HG03135 (cell line): ENCODE results near the gene HINT3.
"Not testable (repeated sequence)": the region's sequence is repeated elsewhere in the genome, so short reads cannot be mapped to it uniquely, and the experiment has no call there.

ENCODE experiments used
- ATAC-seq: cut with Tn5 transposase; IDR thresholded peaks from one replicate; pipeline ENCODE4 v1.9.1; 2021; ENCODE audit warnings: mild to moderate bottlenecking, moderate library complexity; ENCODE audit not compliant: unreplicated experiment

Gene HINT3

GRCh38 chr6:125959041-125959440 lies 2.5 kb downstream of the HINT3 start:
- ATAC-seq = no peak

DNA sequence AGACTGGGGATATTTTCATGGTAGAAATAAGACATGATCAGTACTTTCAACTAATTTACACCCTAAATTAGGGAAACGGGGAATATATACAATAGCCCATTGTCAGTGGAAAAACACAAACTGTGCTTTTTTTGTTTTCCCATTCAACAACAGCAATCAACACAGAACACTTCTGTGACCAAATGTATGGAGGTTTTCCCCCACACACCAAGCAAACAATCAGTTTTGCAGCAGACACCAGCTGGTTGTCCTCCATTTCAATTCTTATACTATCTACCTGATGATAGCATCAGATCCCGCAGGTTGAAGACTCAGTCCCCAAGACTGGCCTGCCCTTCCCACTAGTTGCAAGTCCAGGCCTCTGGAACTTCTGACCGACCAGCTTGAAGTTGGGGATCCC lies 4.5 kb downstream of the HINT3 start:
- ATAC-seq = no peak

GRCh38 chr6:125962900-125963497 lies 6.4 kb downstream of the HINT3 start:
- ATAC-seq = no peak

DNA sequence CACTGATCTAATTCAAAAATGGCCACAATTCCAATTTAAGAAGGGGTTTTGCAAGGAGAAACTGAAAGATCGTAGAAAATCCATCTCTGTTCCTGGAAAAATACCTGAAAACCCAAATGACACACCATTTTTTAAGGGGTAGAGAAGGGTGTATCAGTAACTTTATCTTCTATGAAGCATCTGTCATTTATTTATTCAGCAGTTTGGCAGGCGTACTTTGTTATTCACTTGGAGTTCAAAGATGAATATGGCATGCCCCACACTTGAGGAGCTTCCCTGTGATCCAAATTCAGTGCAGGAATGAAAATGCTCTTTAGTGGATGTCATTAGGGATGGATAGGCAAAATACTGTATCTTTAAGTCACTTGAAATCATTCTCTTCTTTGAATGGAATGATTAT lies 7.2 kb downstream of the HINT3 start:
- ATAC-seq = no peak

GRCh38 chr6:125966569-125966968 lies 10.0 kb downstream of the HINT3 start:
- ATAC-seq = no peak

DNA sequence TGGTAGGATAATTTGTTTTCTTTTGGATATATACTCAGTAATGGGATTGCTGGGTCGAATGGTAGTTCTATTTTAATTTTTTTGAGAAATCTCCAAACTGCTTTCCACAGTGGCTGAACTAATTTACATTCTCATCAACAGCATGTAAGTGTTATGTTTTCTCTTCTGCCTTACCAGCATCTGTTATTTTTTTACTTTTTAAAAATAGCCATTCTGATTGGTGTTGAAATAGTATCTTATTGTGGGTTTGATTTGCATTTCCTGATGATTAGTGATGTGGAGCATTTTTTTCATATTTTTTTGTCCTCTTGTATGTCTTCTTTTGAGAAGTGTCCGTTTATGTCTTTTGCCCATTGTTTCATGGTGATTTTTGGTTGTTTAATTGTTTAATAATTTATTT lies 11.9 kb downstream of the HINT3 start:
- ATAC-seq = no peak

DNA sequence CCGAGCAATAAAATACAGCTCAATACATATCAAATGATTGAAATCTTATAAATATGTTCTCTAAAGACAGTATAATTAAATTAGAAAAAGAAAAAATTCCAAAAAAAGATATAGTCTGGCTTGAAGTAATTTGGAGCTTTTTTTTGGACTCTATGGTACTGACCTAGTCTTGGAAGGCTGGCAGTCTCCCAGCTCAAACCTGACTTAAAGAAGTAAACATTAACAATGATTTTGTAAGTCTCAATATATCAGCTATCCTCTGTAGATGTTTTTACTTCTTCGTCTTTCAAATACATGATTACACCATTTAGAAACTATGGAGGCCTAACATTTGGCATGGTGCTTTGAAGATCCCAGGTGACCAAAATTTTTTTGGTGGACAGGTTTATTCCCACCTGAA lies 14.2 kb downstream of the HINT3 start:
- ATAC-seq = no peak

DNA sequence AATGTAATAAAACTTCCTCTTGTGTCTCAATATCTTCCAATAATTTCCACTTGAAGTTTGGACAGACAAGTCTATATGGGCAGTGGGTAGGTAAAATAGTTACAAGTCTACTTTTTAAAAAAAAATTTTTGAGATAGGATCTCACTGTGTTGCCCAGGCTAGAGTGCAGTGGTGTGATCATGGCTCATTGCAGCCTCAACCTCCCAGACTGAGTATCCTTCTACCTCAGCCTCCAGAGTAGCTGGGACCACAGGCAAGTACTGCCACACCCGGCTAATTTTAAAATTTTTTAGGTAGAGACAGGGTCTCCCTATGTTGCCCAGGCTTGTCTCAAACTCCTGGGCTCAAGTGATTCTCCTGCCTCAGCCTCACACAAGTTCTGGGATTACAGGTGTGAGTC lies 15.9 kb downstream of the HINT3 start:
- not testable (repeated sequence) for ATAC-seq

GRCh38 chr6:125974214-125974866 lies 17.8 kb downstream of the HINT3 start:
- ATAC-seq = peak; percentile 78

GRCh38 chr6:125979101-125979500 lies 22.5 kb downstream of the HINT3 start:
- no peak for ATAC-seq

GRCh38 chr6:125981571-125982185 lies 25.1 kb downstream of the HINT3 start:
- no peak for ATAC-seq

- ATAC-seq = no peak
Observed at GRCh38 chr6:125983246-125983945, 26.8 kb downstream of the HINT3 start.

DNA sequence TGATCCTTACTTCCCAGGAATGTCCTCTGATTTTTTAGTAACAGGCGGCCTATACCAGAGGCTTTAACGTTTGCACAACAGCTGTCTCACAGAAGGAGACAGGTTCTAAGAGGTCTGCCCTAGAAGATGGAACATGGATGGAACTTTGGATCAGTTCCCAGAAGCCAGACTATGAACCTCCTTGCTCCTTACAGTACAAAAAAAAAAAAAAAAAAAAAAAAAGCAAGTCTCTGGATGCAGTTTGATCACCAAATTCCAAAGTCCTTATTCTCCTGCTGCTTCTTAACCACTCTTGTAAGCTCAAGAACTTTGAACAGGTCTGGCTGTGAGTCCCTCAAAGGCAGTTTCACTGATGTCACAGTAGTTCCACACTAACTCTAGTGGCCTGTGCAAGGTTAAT lies 27.7 kb downstream of the HINT3 start:
- no peak for ATAC-seq

DNA sequence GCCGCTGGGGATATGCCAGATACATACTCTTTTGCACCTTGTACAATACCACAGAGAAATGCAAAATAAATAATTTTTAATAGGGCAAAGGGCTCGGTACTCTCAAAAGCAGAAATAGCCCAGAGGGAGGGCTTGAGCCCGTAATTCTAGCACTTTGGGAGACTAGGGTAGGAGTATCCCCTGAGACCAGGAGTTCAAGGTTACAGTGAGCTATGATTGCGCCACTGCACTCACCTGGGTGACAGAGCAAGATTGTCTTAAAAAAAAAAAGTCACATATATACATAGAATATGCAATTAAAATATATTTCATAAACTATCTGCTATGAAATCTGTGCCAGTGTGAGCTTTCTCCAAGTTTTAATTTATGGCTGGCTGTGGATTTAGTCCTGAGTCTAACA lies 29.0 kb downstream of the HINT3 start:
- ATAC-seq = no peak

- ATAC-seq = no peak
Observed at GRCh38 chr6:125985979-125986300, 29.4 kb downstream of the HINT3 start.

DNA sequence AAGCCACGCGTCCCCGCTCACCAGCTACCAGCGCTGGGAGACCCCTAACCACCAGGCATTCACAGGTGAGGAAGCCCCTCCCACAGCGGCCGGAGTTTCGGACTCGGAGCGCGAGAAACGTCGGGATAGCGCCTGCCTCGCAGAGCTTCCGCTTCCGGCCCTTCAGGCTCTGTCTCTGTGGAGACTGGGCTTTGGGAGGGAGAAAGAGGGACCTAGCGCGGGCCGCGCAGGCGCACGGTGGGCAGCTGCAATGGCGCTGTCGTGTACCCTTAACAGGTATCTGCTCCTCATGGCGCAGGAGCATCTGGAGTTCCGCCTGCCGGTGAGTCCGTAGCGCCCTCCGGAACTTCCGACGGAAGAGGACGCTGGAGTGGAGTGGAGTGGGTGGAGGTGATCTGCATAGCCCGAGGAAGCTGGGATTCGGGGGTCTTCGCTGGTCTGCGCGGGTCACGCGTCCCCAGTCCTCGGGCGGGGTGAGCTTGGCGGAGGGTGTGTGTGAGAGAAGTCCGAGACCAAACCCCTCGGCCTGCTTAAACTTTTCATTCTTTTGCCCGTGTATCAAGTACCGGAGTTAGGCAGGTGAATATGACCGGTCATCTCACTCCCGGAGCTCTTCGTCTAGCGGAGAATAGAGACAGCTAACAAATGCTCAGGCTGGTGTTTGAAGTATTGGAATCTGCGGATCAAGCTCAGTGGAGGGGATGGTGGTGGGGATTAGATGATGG lies 29.9 kb downstream of the HINT3 start, which contains the start of gene TRMT11:
Gene TRMT11 (plus strand): TSS at position 240 of the 725 bp plus-strand sequence. CDS start 11 bp downstream, at position 251.
- ATAC-seq = peak; percentile 95

DNA sequence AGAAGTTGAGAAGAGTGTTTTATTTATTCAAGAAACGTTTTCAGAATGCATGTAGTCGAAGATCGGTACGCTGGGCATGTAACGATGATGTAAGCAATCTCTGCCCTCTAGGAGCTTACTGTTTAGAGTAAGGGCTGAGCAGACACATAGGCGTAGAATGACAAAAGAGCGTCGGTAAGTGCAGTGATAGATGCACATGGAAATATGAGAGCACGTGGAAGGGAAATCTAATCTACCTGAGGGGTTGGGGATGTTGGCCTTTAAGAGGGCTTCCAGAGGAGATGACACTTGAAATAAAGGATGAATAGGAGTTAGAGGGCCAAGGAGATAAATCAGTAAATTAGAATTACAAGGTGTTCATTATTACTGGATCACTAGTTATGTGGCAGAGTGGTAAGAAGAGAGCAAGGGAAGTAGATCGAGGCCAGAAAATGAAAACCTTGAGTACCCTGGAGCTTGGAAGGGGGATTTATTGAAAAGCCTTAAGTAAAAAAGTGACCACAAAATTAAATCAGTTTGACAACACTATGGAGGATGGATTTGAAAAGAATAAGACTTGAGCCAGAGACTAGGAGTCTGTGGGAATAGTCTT lies 30.6 kb downstream of the HINT3 start:
- ATAC-seq = peak; percentile 32

DNA sequence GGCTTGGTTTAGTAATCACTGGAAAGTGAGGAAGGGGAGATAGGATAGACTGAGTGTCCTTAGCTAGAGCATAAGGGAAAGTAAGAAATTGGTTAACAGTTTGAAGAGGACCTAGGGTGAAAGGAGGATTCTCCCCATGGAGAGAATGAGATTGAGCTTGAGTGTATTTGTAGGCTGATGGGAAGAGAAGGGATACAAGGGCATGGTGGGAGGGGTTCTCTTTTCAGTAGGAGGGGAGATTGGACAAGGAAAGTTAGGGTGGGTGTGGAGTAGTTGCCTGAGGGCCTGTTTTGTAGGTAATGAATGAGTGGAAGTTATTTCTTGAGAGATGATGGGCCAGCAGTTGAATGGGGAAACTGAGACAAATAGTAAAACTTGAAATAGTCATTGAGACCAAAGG lies 31.7 kb downstream of the HINT3 start:
- ATAC-seq = no peak

- ATAC-seq = no peak
Observed at GRCh38 chr6:125989631-125990030, 33.1 kb downstream of the HINT3 start.

- no peak for ATAC-seq
Observed at GRCh38 chr6:125991653-125992052, 35.1 kb downstream of the HINT3 start.
